B cell (primary cell): ENCODE measurements around the gene TACO1.

Experiments
- EZH2 ChIP-seq: IDR thresholded peaks from 2 replicates; pipeline ENCODE4 v1.6.1; 2012; ENCODE audit warnings: borderline replicate concordance, low read depth, mild to moderate bottlenecking, moderate library complexity, low read length; ENCODE audit not compliant: insufficient read depth, poor library complexity, severe bottlenecking
- TF ChIP-seq, protein P1 (sequence below): fragments of 200-600 bp; IDR thresholded peaks from one replicate; pipeline ENCODE4 v1.8.0; 2022; ENCODE audit warnings: antibody characterized with exemption, mild to moderate bottlenecking

DNA sequence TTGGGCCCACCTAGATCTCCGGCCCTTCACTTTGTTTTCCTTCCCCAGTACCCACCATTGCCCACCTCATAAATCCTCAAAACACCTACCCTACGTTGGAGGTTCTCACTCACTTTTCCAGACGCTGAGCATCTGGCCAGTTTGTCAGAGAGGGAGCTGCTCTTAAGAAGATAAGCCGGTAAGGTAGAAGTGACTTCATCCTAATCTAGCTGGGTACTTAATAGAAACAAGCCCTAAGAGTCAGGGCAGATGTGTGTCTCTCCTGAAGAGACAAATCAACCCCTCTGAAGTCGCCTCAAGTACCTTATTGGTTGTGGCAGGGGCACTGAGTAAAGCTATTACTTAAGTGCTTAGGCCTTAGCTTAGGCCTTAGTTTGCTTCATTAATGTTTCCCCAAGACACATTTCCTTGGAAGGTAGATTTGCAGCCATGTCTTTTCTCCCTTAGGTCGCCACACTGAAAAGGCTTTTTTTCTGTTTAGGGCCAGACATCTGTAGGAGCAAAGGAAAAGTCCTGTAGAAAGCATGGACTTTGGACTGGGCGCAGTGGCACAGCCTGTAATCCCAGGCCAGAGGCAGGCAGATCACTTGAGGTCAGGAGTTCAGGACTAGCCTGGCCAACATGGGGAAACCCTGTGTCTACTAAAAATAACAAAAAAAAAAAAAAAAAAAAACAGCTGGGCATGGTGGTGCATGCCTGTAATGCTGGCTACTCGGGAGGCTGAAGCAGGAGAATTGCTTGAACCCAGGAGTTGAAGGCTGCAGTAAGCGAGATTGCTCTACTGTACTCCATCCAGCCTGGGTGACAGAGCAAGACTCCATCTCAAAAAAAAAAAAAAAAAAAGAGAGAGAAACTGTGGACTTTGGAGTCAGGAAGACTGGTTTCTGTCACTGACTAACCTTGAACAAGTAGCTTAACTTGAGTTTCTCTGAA is 1.0 kb downstream of the TACO1 start:
- TF ChIP-seq, protein P1, sequence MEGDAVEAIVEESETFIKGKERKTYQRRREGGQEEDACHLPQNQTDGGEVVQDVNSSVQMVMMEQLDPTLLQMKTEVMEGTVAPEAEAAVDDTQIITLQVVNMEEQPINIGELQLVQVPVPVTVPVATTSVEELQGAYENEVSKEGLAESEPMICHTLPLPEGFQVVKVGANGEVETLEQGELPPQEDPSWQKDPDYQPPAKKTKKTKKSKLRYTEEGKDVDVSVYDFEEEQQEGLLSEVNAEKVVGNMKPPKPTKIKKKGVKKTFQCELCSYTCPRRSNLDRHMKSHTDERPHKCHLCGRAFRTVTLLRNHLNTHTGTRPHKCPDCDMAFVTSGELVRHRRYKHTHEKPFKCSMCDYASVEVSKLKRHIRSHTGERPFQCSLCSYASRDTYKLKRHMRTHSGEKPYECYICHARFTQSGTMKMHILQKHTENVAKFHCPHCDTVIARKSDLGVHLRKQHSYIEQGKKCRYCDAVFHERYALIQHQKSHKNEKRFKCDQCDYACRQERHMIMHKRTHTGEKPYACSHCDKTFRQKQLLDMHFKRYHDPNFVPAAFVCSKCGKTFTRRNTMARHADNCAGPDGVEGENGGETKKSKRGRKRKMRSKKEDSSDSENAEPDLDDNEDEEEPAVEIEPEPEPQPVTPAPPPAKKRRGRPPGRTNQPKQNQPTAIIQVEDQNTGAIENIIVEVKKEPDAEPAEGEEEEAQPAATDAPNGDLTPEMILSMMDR = no peak
- no peak for TF ChIP-seq EZH2
